AG04449 (cell line): Measurements from ENCODE around the gene ATP6V0E2.

Experiments used
- CTCF ChIA-PET: fragments of 350-600 bp; formaldehyde crosslinking; extraction: SDS; loops from one replicate; lab custom pipeline; 2021; ENCODE audit warnings: antibody characterized with exemption; lab: Yijun Ruan, JAX
- POLR2A ChIA-PET: fragments of 400-600, 350-600 bp; formaldehyde crosslinking; extraction: SDS; loops from one replicate; lab custom pipeline; 2020; ENCODE audit warnings: antibody characterized with exemption, inconsistent platforms; lab: Yijun Ruan, JAX
- DNase-seq: peaks from one replicate; pipeline ENCODE4 v3.0.0-alpha.2; 2010; ENCODE audit warnings: low read depth, low spot score
- H3K4me3 ChIP-seq: 2 replicates; pipeline ENCODE4 v1.5.1; 2011; ENCODE audit warnings: low read depth, mild to moderate bottlenecking, control low read depth, low read length
- CTCF ChIP-seq: IDR thresholded peaks from one replicate; pipeline ENCODE4 v1.5.1; 2011; ENCODE audit warnings: mild to moderate bottlenecking, moderate library complexity, low read length, control low read depth, inconsistent platforms; ENCODE audit not compliant: insufficient read depth; ENCODE audit errors: missing control alignments

Gene ATP6V0E2

GRCh38 chr7:149873074-149873969 is at the start of gene ATP6V0E2:
ATP6V0E2 (plus strand) TSS chr7:149873969; CDS start chr7:149874066, 97 bp downstream.
- DNase-seq, result peak; percentile 50
- peak within 1 kb of the TSS; percentile 78 for H3K4me3 ChIP-seq
- ChIA-PET CTCF (interaction anchor here (2.8 kb wide), 1 partner anchor 10 kb away, joined by 15 read pairs; no protein-coding TSS in a partner anchor), POLR2A (no interaction called here)
- no peak for TF ChIP-seq CTCF

DNA sequence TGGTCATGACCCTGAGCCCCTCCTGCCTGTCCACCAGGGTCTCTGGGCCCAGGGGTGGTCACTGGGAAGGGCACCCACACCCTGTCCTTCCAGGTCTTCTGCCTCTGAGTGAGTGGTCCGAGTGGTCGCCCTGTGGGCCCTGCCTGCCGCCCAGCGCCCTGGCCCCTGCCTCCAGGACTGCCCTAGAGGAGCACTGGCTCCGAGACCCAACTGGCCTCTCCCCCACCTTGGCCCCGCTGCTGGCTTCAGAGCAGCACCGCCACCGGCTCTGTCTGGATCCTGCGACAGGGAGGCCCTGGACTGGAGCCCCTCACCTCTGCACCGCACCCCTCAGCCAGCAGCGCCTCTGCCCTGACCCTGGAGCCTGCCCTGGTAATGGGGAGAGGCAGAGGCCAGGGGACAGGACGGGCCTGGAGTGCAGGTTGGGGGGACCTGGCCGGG is 49.4 kb upstream of the ATP6V0E2 start:
- no peak for DNase-seq
- ChIA-PET CTCF (no interaction called here), POLR2A (no interaction called here)
- H3K4me3 ChIP-seq, result no peak overlapping the region
- TF ChIP-seq CTCF, result no peak

GRCh38 chr7:149824748-149825566 is 48.8 kb upstream of the ATP6V0E2 start:
- no peak for DNase-seq
- POLR2A ChIA-PET, result no interaction called here
- CTCF ChIA-PET, result interaction anchor here (1.4 kb wide), 1 partner anchor 18 kb away, joined by 7 read pairs; no protein-coding TSS in a partner anchor
- H3K4me3 ChIP-seq, result no peak overlapping the region
- TF ChIP-seq CTCF, result no peak

GRCh38 chr7:149825567-149826343 is 48.0 kb upstream of the ATP6V0E2 start:
- TF ChIP-seq CTCF, result no peak
- POLR2A ChIA-PET, result no interaction called here
- CTCF ChIA-PET, result interaction anchor here (1.4 kb wide), 1 partner anchor 19 kb away, joined by 7 read pairs; no protein-coding TSS in a partner anchor
- H3K4me3 ChIP-seq, result no peak overlapping the region
- no peak for DNase-seq

- no peak overlapping the region for H3K4me3 ChIP-seq
- TF ChIP-seq CTCF, result no peak
- DNase-seq, result no peak
- POLR2A ChIA-PET, result no interaction called here
- CTCF ChIA-PET, result interaction anchor here (1.4 kb wide), 1 partner anchor 20 kb away, joined by 7 read pairs; no protein-coding TSS in a partner anchor
Observed at GRCh38 chr7:149826344-149827088, 47.3 kb upstream of the ATP6V0E2 start.
